SK-N-DZ (cell line): Measurements from ENCODE around the gene ZNF318.

Source experiments
- DNase-seq: peaks from one replicate; pipeline ENCODE4 v3.0.0-alpha.2; 2015; ENCODE audit warnings: low spot score

Gene ZNF318

GRCh38 chr6:43302126-43302525, 67.3 kb downstream of the ZNF318 start:
- no peak for DNase-seq

GRCh38 chr6:43301081-43301870, 68.2 kb downstream of the ZNF318 start:
- DNase-seq: no peak

- no peak for DNase-seq
Observed at GRCh38 chr6:43299338-43300293, 69.8 kb downstream of the ZNF318 start.

GRCh38 chr6:43298565-43299337, 70.7 kb downstream of the ZNF318 start:
- DNase-seq: no peak

GRCh38 chr6:43297644-43298564, 71.5 kb downstream of the ZNF318 start, which contains the start of gene SLC22A7:
SLC22A7 (plus strand) TSS chr6:43298260; CDS start chr6:43298359, 99 bp downstream.
- DNase-seq: no peak

- DNase-seq: no peak
Observed at GRCh38 chr6:43296780-43297497, 72.5 kb downstream of the ZNF318 start.

- no peak for DNase-seq
Observed at GRCh38 chr6:43295456-43295855, 74.0 kb downstream of the ZNF318 start.

GRCh38 chr6:43294536-43294935, 74.9 kb downstream of the ZNF318 start:
- no peak for DNase-seq

GRCh38 chr6:43293698-43294097, 75.7 kb downstream of the ZNF318 start:
- DNase-seq: no peak

- DNase-seq: no peak
Observed at GRCh38 chr6:43292763-43293318, 76.6 kb downstream of the ZNF318 start.

- DNase-seq: no peak
Observed at GRCh38 chr6:43292341-43292740, 77.1 kb downstream of the ZNF318 start.

GRCh38 chr6:43291708-43292107, 77.7 kb downstream of the ZNF318 start:
- DNase-seq: no peak

- DNase-seq: no peak
Observed at GRCh38 chr6:43290905-43291355, 78.5 kb downstream of the ZNF318 start.

- no peak for DNase-seq
Observed at GRCh38 chr6:43290339-43290904, 79.0 kb downstream of the ZNF318 start.

GRCh38 chr6:43287717-43288679, 81.4 kb downstream of the ZNF318 start:
- DNase-seq: no peak

- no peak for DNase-seq
Observed at GRCh38 chr6:43286980-43287716, 82.3 kb downstream of the ZNF318 start.

- DNase-seq: no peak
Observed at GRCh38 chr6:43286456-43286979, 82.9 kb downstream of the ZNF318 start.
